ENCODE data around the gene GJD2.

- TF ChIP-seq POLR2A (IDR thresholded peaks at IDR 0.05) (no peak), CTCF (IDR thresholded peaks at IDR 0.05) (no peak)
Measured at GRCh38 chr15:34734303-34734702, 20.5 kb downstream of the GJD2 start.
